Astrocyte (in vitro differentiated cells and primary cell): ENCODE data around the gene MTURN. TPM values are rescaled to one million over a fixed set of nuclear protein-coding genes. Genes with fewer than 3 reads are reported as not detected.

Source experiments
- DNase-seq: peaks from one replicate; pipeline ENCODE4 v3.0.0-alpha.2; 2010; ENCODE audit warnings: low read depth
- FAIRE-seq: peaks from 2 replicates; lab custom pipeline; 2011; peaks lifted over from hg19 to GRCh38; lab: Jason Lieb, UNC
- H2AFZ ChIP-seq: 2 replicates; pipeline ENCODE4 v1.6.0; 2012; ENCODE audit warnings: low read depth, low read length, inconsistent platforms
- H3K27ac ChIP-seq: 2 replicates; pipeline ENCODE4 v1.5.1; 2011; ENCODE audit warnings: low read depth, low read length, inconsistent platforms
- H3K27me3 ChIP-seq: 2 replicates; pipeline ENCODE4 v1.6.0; 2011; ENCODE audit warnings: low read length, inconsistent platforms; ENCODE audit not compliant: insufficient read depth
- H3K36me3 ChIP-seq: 2 replicates; pipeline ENCODE4 v1.5.1; 2011; ENCODE audit warnings: low read length, inconsistent platforms; ENCODE audit not compliant: insufficient read depth
- H3K4me1 ChIP-seq: 2 replicates; pipeline ENCODE4 v1.5.1; 2011; ENCODE audit warnings: low read length, inconsistent platforms; ENCODE audit not compliant: insufficient read depth
- H3K4me2 ChIP-seq: 2 replicates; pipeline ENCODE4 v1.6.0; 2012; ENCODE audit warnings: low read length, inconsistent platforms
- H3K4me3 ChIP-seq: 2 replicates; pipeline ENCODE4 v1.5.1; 2011; ENCODE audit warnings: low read depth, mild to moderate bottlenecking, low read length, inconsistent platforms; ENCODE audit not compliant: insufficient read depth
- H3K79me2 ChIP-seq: 2 replicates; pipeline ENCODE4 v1.6.0; 2012; ENCODE audit warnings: mild to moderate bottlenecking, low read length, inconsistent platforms; ENCODE audit not compliant: insufficient read depth
- H3K9ac ChIP-seq: 2 replicates; pipeline ENCODE4 v1.6.0; 2012; ENCODE audit warnings: mild to moderate bottlenecking, low read length, inconsistent platforms
- H3K9me3 ChIP-seq: 2 replicates; pipeline ENCODE4 v1.5.1; 2012; ENCODE audit warnings: low read depth, mild to moderate bottlenecking, low read length, inconsistent platforms; ENCODE audit not compliant: insufficient read depth
- H4K20me1 ChIP-seq: 2 replicates; pipeline ENCODE4 v1.6.0; 2012; ENCODE audit warnings: low read length, inconsistent platforms; ENCODE audit not compliant: insufficient read depth
- H3K27ac Mint-ChIP-seq: one replicate; pipeline ENCODE4 v1.8.0; 2021; ENCODE audit warnings: mild to moderate bottlenecking, mixed read lengths; ENCODE audit not compliant: unreplicated experiment
- H3K27me3 Mint-ChIP-seq: one replicate; pipeline ENCODE4 v1.8.0; 2021; ENCODE audit warnings: low read depth, mixed read lengths; ENCODE audit not compliant: unreplicated experiment
- H3K36me3 Mint-ChIP-seq: one replicate; pipeline ENCODE4 v1.8.0; 2021; ENCODE audit warnings: low read depth, mixed read lengths; ENCODE audit not compliant: unreplicated experiment
- H3K4me1 Mint-ChIP-seq: one replicate; pipeline ENCODE4 v1.8.0; 2021; ENCODE audit warnings: low read depth, mixed read lengths; ENCODE audit not compliant: unreplicated experiment
- H3K4me3 Mint-ChIP-seq: one replicate; pipeline ENCODE4 v1.8.0; 2021; ENCODE audit warnings: mild to moderate bottlenecking, moderate library complexity, mixed read lengths; ENCODE audit not compliant: unreplicated experiment
- H3K9me3 Mint-ChIP-seq: one replicate; pipeline ENCODE4 v1.8.0; 2021; ENCODE audit warnings: mild to moderate bottlenecking, mixed read lengths; ENCODE audit not compliant: unreplicated experiment
- EZH2 ChIP-seq: IDR thresholded peaks from 2 replicates; pipeline ENCODE4 v1.6.1; 2012; ENCODE audit warnings: mild to moderate bottlenecking, low read length, inconsistent platforms; ENCODE audit not compliant: insufficient read depth
- total RNA-seq: library from RNA; stranded (reverse); gene quantifications from 2 replicates; pipeline ENCODE4 v1.2.1, GENCODE V29; 2021
- TF ChIP-seq, protein P1 (sequence below): IDR thresholded peaks from 2 replicates; pipeline ENCODE4 v1.5.1; 2011; ENCODE audit warnings: low read depth, mild to moderate bottlenecking, inconsistent platforms, low read length, moderate library complexity; ENCODE audit not compliant: insufficient read depth

MTURN gene
- total RNA-seq, 1 donor from 2014 or later: 9.3 TPM

DNA sequence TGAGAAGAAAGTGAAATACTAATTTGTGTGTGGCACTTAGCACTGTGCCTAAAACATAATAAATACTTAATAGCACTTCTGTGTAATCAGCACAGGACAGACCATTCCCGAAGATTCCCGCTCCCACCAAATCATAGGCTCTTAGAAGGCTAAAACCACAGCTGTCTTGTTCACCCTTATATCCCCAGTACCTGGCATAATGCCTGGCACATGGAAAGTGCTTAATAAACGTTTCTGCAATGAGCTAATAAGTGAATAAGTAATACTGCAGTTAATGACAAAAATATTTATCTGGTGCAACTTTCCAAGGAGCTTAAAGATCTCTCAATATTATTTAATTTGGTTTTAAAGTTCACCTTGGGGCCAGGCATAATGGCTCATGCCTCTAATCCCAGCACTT lies 43.2 kb downstream of the MTURN start:
- TF ChIP-seq EZH2: no peak
- TF ChIP-seq, protein P1, sequence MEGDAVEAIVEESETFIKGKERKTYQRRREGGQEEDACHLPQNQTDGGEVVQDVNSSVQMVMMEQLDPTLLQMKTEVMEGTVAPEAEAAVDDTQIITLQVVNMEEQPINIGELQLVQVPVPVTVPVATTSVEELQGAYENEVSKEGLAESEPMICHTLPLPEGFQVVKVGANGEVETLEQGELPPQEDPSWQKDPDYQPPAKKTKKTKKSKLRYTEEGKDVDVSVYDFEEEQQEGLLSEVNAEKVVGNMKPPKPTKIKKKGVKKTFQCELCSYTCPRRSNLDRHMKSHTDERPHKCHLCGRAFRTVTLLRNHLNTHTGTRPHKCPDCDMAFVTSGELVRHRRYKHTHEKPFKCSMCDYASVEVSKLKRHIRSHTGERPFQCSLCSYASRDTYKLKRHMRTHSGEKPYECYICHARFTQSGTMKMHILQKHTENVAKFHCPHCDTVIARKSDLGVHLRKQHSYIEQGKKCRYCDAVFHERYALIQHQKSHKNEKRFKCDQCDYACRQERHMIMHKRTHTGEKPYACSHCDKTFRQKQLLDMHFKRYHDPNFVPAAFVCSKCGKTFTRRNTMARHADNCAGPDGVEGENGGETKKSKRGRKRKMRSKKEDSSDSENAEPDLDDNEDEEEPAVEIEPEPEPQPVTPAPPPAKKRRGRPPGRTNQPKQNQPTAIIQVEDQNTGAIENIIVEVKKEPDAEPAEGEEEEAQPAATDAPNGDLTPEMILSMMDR: no peak

DNA sequence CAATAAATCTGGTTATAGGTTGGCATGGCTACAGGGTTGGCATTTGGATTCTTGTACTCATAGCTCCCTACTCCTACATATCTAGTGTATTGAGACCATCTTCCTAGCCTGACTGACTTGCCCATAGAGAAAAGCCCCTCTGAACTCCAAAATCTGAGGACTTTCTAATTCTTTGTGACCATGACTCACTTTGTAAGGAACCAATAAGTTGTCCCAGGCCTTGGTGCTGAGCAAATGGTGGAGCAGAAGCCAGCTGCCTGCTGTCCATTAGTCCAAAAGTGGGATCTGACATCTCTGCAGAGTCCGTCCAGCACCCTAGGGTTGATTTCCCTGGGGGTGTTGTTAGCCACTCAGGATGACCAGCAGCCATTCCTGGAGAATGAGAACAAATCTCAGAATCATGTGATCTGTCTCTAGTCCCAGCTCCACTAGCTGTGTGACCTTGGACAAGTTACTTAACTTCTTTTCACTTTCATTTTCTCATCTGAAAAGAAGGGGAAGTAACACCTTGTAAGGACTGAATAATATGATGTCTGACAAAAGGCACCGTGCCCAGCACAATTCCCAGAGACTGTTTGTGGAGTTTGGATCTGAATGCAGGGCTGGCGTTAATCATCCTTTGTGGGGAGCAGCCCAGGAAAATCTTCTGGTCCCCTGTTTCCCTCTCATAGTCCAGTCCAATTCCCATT lies 44.1 kb downstream of the MTURN start:
- peaks cover 2% of the 10 kb centered on the region for H3K36me3 Mint-ChIP-seq
- Histone ChIP-seq H3K4me3 (no peak overlapping the region), H2AFZ (no peak overlapping the region), H3K4me1 (no peaks in the 10 kb centered on the region), H3K9ac (no peak overlapping the region), H3K4me2 (no peak overlapping the region), H3K27me3 (no peaks in the 10 kb centered on the region), H3K79me2 (no peaks in the 10 kb centered on the region), H3K36me3 (no peaks in the 10 kb centered on the region), H4K20me1 (no peaks in the 10 kb centered on the region), H3K27ac (no peak overlapping the region), H3K9me3 (no peaks in the 10 kb centered on the region)
- FAIRE-seq: no peak
- no peak overlapping the region for H3K27ac Mint-ChIP-seq
- no peak for DNase-seq
- TF ChIP-seq EZH2: no peak
- TF ChIP-seq, protein P1: no peak
- H3K27me3 Mint-ChIP-seq: no peaks in the 10 kb centered on the region
- H3K9me3 Mint-ChIP-seq: peaks cover 2% of the 10 kb centered on the region
- H3K4me1 Mint-ChIP-seq: peaks cover 15% of the 10 kb centered on the region
- H3K4me3 Mint-ChIP-seq: no peak overlapping the region

More for the DNA sequence above, 43.2 kb downstream of the MTURN start:
- H3K27ac ChIP-seq: no peak overlapping the region
- H3K4me2 ChIP-seq: no peak overlapping the region
- peaks cover 7% of the 10 kb centered on the region for H3K4me1 ChIP-seq
- H3K9me3 Mint-ChIP-seq: no peaks in the 10 kb centered on the region
- H3K79me2 ChIP-seq: no peaks in the 10 kb centered on the region
- no peak overlapping the region for H3K27ac Mint-ChIP-seq
- no peaks in the 10 kb centered on the region for H4K20me1 ChIP-seq
- no peaks in the 10 kb centered on the region for H3K27me3 ChIP-seq
- H3K4me1 Mint-ChIP-seq: peaks cover 21% of the 10 kb centered on the region
- no peaks in the 10 kb centered on the region for H3K9me3 ChIP-seq
- H3K27me3 Mint-ChIP-seq: no peaks in the 10 kb centered on the region
- no peak overlapping the region for H3K4me3 ChIP-seq
- H3K4me3 Mint-ChIP-seq: no peak overlapping the region
- no peak overlapping the region for H2AFZ ChIP-seq
- H3K36me3 ChIP-seq: no peaks in the 10 kb centered on the region
- peaks cover 4% of the 10 kb centered on the region for H3K36me3 Mint-ChIP-seq
- H3K9ac ChIP-seq: no peak overlapping the region
- DNase-seq: no peak
- FAIRE-seq: no peak

GRCh38 chr7:30180718-30181117 lies 45.9 kb downstream of the MTURN start:
- H4K20me1 ChIP-seq: no peaks in the 10 kb centered on the region
- H3K27me3 ChIP-seq: no peaks in the 10 kb centered on the region
- H3K36me3 ChIP-seq: no peaks in the 10 kb centered on the region
- H3K4me3 ChIP-seq: no peak overlapping the region
- no peaks in the 10 kb centered on the region for H3K4me1 ChIP-seq
- peaks cover 8% of the 10 kb centered on the region for H3K4me1 Mint-ChIP-seq
- no peak overlapping the region for H3K4me3 Mint-ChIP-seq
- TF ChIP-seq, protein P1: no peak
- TF ChIP-seq EZH2: no peak
- no peak overlapping the region for H2AFZ ChIP-seq
- FAIRE-seq: no peak
- no peak for DNase-seq
- H3K79me2 ChIP-seq: no peaks in the 10 kb centered on the region
- no peak overlapping the region for H3K9ac ChIP-seq
- H3K27me3 Mint-ChIP-seq: no peaks in the 10 kb centered on the region
- H3K27ac Mint-ChIP-seq: no peak overlapping the region
- H3K9me3 ChIP-seq: no peaks in the 10 kb centered on the region
- no peak overlapping the region for H3K4me2 ChIP-seq
- H3K9me3 Mint-ChIP-seq: peaks cover 7% of the 10 kb centered on the region
- H3K27ac ChIP-seq: no peak overlapping the region
- H3K36me3 Mint-ChIP-seq: peaks cover 2% of the 10 kb centered on the region
